WTC11 (cell line): ENCODE results near the gene ATP2A3. TPM values are rescaled to one million over a fixed set of nuclear protein-coding genes. Genes with fewer than 3 reads are reported as not detected.

ENCODE experiments used
- ATAC-seq: fragments of 200-7000 bp; cut with Tn5 transposase; 2 replicates; pipeline ENCODE4 v1.10.0; 2021; ENCODE audit warnings: mild to moderate bottlenecking, moderate library complexity
- CTCF ChIA-PET: fragments of 300-600 bp; sonication (Branson Sonifier 250); formaldehyde crosslinking; loops from one replicate; lab custom pipeline; 2021; ENCODE audit warnings: antibody characterized with exemption; lab: Charles Lee
- POLR2A ChIA-PET: fragments of 350-600 bp; sonication (Branson Sonifier 250); formaldehyde crosslinking; loops from one replicate; lab custom pipeline; 2021; ENCODE audit warnings: antibody characterized with exemption; lab: Charles Lee
- DNase-seq: peaks from one replicate; pipeline ENCODE4 v3.0.0; 2021; ENCODE audit warnings: low spot score
- H3K27ac Mint-ChIP-seq: 2 replicates; pipeline ENCODE4 v1.8.0; 2021; ENCODE audit warnings: mixed read lengths
- H3K27me3 Mint-ChIP-seq: 2 replicates; pipeline ENCODE4 v1.8.0; 2021; ENCODE audit warnings: low read depth, mild to moderate bottlenecking, moderate library complexity, mixed read lengths
- H3K36me3 Mint-ChIP-seq: 2 replicates; pipeline ENCODE4 v1.8.0; 2021; ENCODE audit warnings: mixed read lengths
- H3K4me1 Mint-ChIP-seq: 2 replicates; pipeline ENCODE4 v1.8.0; 2022; ENCODE audit warnings: mixed read lengths
- H3K4me3 Mint-ChIP-seq: 2 replicates; pipeline ENCODE4 v1.8.0; 2021; ENCODE audit warnings: mild to moderate bottlenecking, moderate library complexity, mixed read lengths
- H3K9me3 Mint-ChIP-seq: 2 replicates; pipeline ENCODE4 v1.8.0; 2021; ENCODE audit warnings: mixed read lengths
- ATF1 ChIP-seq: sonication (generic); formaldehyde crosslinking; IDR thresholded peaks from 2 replicates; pipeline ENCODE4 v1.8.1; 2023; ENCODE audit warnings: mild to moderate bottlenecking, moderate library complexity, missing genetic modification reagents
- CREB1 ChIP-seq: sonication (generic); formaldehyde crosslinking; IDR thresholded peaks from 2 replicates; pipeline ENCODE4 v1.8.0; 2023; ENCODE audit warnings: mild to moderate bottlenecking, missing genetic modification reagents
- ETV6 ChIP-seq: sonication (generic); formaldehyde crosslinking; IDR thresholded peaks from 2 replicates; pipeline ENCODE4 v1.8.1; 2022; ENCODE audit warnings: mild to moderate bottlenecking, missing genetic modification reagents
- HMGA2 ChIP-seq: fragments of 250-450 bp; sonication (Bioruptor Pico); IDR thresholded peaks from 2 replicates; pipeline ENCODE4 v1.4.0; 2021; ENCODE audit warnings: mild to moderate bottlenecking, moderate library complexity
- JAZF1 ChIP-seq: fragments of 250-450 bp; sonication (Bioruptor Pico); IDR thresholded peaks from 2 replicates; pipeline ENCODE4 v1.9.0; 2021; ENCODE audit warnings: moderate library complexity, mild to moderate bottlenecking, inconsistent platforms
- NFATC4 ChIP-seq: fragments of 250-450 bp; sonication (Bioruptor Pico); IDR thresholded peaks from 2 replicates; pipeline ENCODE4 v1.9.0; 2021; ENCODE audit warnings: mild to moderate bottlenecking
- NR3C1 ChIP-seq: sonication (generic); formaldehyde crosslinking; conservative IDR thresholded peaks from 2 replicates; pipeline ENCODE4 v1.8.1; 2023; ENCODE audit warnings: low read depth, mild to moderate bottlenecking, missing genetic modification reagents
- STAT6 ChIP-seq: sonication (generic); formaldehyde crosslinking; conservative IDR thresholded peaks from 2 replicates; pipeline ENCODE4 v1.8.1; 2023; ENCODE audit warnings: mild to moderate bottlenecking, low read depth, missing genetic modification reagents, moderate library complexity
- TP53 ChIP-seq: sonication (generic); formaldehyde crosslinking; IDR thresholded peaks from 2 replicates; pipeline ENCODE4 v1.8.1; 2023; ENCODE audit warnings: mild to moderate bottlenecking, missing genetic modification reagents
- ZNF423 ChIP-seq: fragments of 250-450 bp; sonication (Bioruptor Pico); IDR thresholded peaks from 2 replicates; pipeline ENCODE4 v2.1.2; 2022; ENCODE audit warnings: mild to moderate bottlenecking, moderate library complexity
- total RNA-seq: library from RNA; stranded (reverse); gene quantifications from 3 replicates; pipeline ENCODE4 v1.2.3, GENCODE V29; 2021
- TF ChIP-seq, protein P1 (sequence below): sonication (generic); formaldehyde crosslinking; IDR thresholded peaks from 2 replicates; pipeline ENCODE4 v1.8.1; 2022; ENCODE audit warnings: mild to moderate bottlenecking, moderate library complexity, missing genetic modification reagents
- TF ChIP-seq, protein P2 (sequence below): fragments of 250-450 bp; sonication (Bioruptor Pico); IDR thresholded peaks from 2 replicates; pipeline ENCODE4 v1.9.0; 2021; ENCODE audit warnings: moderate library complexity, mild to moderate bottlenecking, inconsistent platforms, borderline replicate concordance

Gene ATP2A3
- total RNA-seq, 1 experiment from 2014 or later, result 37.8 TPM

DNA sequence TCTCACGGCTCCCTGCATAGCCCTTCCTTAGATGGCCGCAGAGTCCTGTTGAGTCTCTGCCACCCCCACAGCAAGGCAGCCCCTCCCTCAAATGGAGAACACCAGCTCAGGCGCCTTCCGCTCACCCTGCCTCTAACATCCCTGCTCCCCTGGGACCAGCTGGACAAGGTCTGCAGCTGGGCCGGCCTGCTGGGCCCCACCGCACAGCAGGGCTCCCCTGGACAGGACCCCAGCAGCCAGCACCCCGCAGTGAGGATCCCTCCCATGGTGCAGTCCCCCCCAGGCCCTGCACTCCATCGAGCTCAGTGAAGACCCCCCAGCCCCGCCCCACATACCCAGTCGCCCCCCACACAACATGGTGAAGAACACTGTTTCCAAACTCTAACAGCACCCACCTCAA is 10.2 kb downstream of the ATP2A3 start:
- H3K9me3 Mint-ChIP-seq, result no peaks in the 10 kb centered on the region
- H3K4me3 Mint-ChIP-seq, result no peak overlapping the region
- ATAC-seq (no peak), DNase-seq (no peak)
- H3K36me3 Mint-ChIP-seq, result no peaks in the 10 kb centered on the region
- H3K4me1 Mint-ChIP-seq, result peaks cover 35% of the 10 kb centered on the region
- POLR2A ChIA-PET, result no interaction called here
- CTCF ChIA-PET, result interaction anchor here (0.7 to 1.0 kb wide), 3 partner anchors 50 to 91 kb away, joined by 3 to 4 read pairs (median 3); no protein-coding TSS in a partner anchor
- H3K27ac Mint-ChIP-seq, result no peak overlapping the region
- TF ChIP-seq NR3C1 (CRISPR knock-in tag) (no peak), ZNF423 (CRISPR knock-in tag) (0 out of 2 replicates have a peak, but pooled peaks have one; percentile 18)
- H3K27me3 Mint-ChIP-seq, result no peaks in the 10 kb centered on the region

DNA sequence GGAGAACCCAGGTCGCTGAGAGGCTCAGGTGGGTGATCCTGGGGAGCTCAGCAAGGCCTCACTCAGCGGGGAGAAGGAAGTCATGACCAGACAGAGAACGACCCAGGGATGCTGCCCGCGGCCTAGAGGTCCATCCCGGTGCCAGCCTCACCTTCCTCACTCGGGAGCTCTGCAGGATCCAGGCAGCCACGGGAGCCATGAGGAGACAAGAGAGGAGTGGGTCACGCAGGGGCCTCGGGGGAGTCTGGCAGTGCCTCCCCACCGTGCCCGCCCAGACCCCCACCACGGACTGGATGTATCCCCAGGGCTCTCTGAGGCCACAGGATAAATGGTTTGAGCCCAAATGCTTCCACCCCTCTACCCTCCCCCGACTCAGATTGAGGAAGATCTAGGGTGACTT is 10.7 kb downstream of the ATP2A3 start:
- no peaks in the 10 kb centered on the region for H3K27me3 Mint-ChIP-seq
- no peaks in the 10 kb centered on the region for H3K36me3 Mint-ChIP-seq
- ChIA-PET CTCF (interaction anchor here (0.7 to 1.1 kb wide), 3 partner anchors 21 to 107 kb away, joined by 3 read pairs; no protein-coding TSS in a partner anchor), POLR2A (interaction anchor here (0.6 kb wide), 1 partner anchor 27 kb away, joined by 3 read pairs; no protein-coding TSS in a partner anchor)
- TF ChIP-seq CREB1 (no peak), NFATC4 (no peak), TP53 (no peak)
- TF ChIP-seq, protein P1, sequence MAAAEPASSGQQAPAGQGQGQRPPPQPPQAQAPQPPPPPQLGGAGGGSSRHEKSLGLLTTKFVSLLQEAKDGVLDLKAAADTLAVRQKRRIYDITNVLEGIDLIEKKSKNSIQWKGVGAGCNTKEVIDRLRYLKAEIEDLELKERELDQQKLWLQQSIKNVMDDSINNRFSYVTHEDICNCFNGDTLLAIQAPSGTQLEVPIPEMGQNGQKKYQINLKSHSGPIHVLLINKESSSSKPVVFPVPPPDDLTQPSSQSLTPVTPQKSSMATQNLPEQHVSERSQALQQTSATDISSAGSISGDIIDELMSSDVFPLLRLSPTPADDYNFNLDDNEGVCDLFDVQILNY (CRISPR knock-in tag), result no peak
- H3K27ac Mint-ChIP-seq, result no peak overlapping the region
- no peak overlapping the region for H3K4me3 Mint-ChIP-seq
- DNase-seq, result no peak
- H3K4me1 Mint-ChIP-seq, result peaks cover 34% of the 10 kb centered on the region
- no peaks in the 10 kb centered on the region for H3K9me3 Mint-ChIP-seq
- no peak for ATAC-seq

DNA sequence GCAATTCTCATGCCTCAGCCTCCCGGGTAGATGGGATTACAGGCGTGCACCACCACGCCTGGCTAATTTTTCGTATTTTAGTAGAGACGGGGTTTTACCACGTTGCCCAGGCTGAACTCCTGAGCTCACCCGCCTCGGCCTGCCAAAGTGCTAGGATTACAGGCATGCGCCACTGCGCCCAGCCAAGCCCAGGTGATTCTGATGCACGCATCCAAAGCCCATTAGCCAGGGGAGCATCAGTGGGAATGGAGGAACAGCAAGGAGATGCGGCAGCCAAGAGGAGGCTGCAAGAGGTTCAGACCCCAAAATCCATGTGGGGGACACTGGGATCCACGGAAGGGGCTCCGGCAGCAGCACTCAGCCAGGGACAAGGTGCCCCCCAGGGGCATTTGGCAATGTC is 12.1 kb downstream of the ATP2A3 start:
- Mint-ChIP-seq H3K27me3 (no peaks in the 10 kb centered on the region), H3K36me3 (no peaks in the 10 kb centered on the region; the same call in 1 of the 2 replicates), H3K4me1 (peaks cover 25% of the 10 kb centered on the region)
- CTCF ChIA-PET, result no interaction called here
- TF ChIP-seq STAT6 (CRISPR knock-in tag) (no peak), ATF1 (CRISPR knock-in tag) (no peak)
- TF ChIP-seq, protein P2, sequence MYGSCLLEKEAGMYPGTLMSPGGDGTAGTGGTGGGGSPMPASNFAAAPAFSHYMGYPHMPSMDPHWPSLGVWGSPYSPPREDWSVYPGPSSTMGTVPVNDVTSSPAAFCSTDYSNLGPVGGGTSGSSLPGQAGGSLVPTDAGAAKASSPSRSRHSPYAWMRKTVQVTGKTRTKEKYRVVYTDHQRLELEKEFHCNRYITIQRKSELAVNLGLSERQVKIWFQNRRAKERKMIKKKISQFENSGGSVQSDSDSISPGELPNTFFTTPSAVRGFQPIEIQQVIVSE, result no peak
- TF ChIP-seq, all 79 proteins: peak for 0
- H3K27ac Mint-ChIP-seq, result peak overlapping the region; percentile 32; the same call in 1 of the 2 replicates
- POLR2A ChIA-PET, result no interaction called here
- ATAC-seq (no peak), DNase-seq (no peak)
- no peaks in the 10 kb centered on the region for H3K9me3 Mint-ChIP-seq
- H3K4me3 Mint-ChIP-seq, result no peak overlapping the region

DNA sequence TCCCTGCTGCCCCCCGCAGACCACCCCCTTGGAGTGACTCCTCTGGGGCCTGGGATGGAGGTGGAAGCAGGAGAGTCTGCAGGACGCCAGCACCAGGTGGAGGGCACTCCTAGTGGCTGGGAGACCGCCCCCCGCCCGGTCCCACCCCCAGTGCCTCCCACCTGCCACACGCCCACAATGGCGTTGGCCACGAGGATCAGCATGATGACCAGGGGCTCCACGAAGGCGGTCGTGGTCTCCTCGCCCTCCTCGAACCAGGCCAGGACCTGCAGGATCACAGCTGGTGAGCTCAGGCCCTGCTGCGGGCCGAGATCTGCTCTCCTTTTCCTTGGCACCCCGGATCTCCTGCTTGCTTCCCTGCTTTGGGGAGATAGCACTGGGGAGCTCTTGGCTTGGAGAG is 12.8 kb downstream of the ATP2A3 start:
- H3K27ac Mint-ChIP-seq, result no peak overlapping the region
- DNase-seq (no peak), ATAC-seq (no peak)
- H3K4me1 Mint-ChIP-seq, result peaks cover 17% of the 10 kb centered on the region
- H3K9me3 Mint-ChIP-seq, result no peaks in the 10 kb centered on the region
- no peak for TF ChIP-seq ETV6 (CRISPR knock-in tag)
- ChIA-PET POLR2A (no interaction called here), CTCF (no interaction called here)
- no peaks in the 10 kb centered on the region for H3K27me3 Mint-ChIP-seq
- H3K4me3 Mint-ChIP-seq, result no peak overlapping the region
- H3K36me3 Mint-ChIP-seq, result no peaks in the 10 kb centered on the region; the same call in 1 of the 2 replicates

DNA sequence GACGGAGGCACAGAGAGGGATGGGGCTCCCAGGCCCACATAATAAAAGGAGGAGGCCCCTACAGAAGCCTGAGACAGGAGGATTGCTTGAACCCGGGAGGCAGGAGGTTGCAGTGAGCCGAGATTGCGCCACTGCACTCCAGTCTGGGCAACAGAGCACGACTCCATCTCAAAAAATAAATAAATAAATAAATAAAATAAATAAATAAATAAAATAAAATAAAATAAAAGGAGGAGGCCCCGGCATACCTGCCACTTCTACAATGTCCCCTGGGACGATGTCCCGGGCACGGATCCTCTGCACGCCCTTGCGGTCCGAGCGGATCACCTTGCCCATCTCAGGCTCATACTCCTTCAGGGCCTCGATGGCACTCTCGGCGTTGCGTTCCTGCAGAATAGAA is 13.2 kb downstream of the ATP2A3 start:
- TF ChIP-seq JAZF1, result no peak
- TF ChIP-seq HMGA2 (CRISPR knock-in tag), result peak; percentile 59
- DNase-seq (no peak), ATAC-seq (no peak)
- ChIA-PET CTCF (no interaction called here), POLR2A (no interaction called here)
- H3K9me3 Mint-ChIP-seq, result no peaks in the 10 kb centered on the region
- H3K36me3 Mint-ChIP-seq, result no peaks in the 10 kb centered on the region; the same call in 1 of the 2 replicates
- H3K27me3 Mint-ChIP-seq, result no peaks in the 10 kb centered on the region
- no peak overlapping the region for H3K27ac Mint-ChIP-seq
- no peak overlapping the region for H3K4me3 Mint-ChIP-seq
- peaks cover 13% of the 10 kb centered on the region for H3K4me1 Mint-ChIP-seq
